SK-N-SH treated with all-trans-retinoic acid at 6 μM for 48 hours (cell line): ENCODE results near the gene COPS7A.

ENCODE experiments used
- ATAC-seq: fragments of 200-7000 bp; cut with Tn5 transposase; 3 replicates; pipeline ENCODE4 v1.9.1; 2020; ENCODE audit warnings: mild to moderate bottlenecking, moderate library complexity
- BACH2 ChIP-seq: fragments of 250-450 bp; sonication (Bioruptor Pico); IDR thresholded peaks from 2 replicates; pipeline ENCODE4 v1.9.0; 2021; ENCODE audit warnings: mild to moderate bottlenecking, borderline replicate concordance
- CSDC2 ChIP-seq: fragments of 250-450 bp; sonication (Bioruptor Pico); IDR thresholded peaks from 2 replicates; pipeline ENCODE4 v1.5.0; 2020; ENCODE audit warnings: mild to moderate bottlenecking, moderate library complexity
- GLIS3 ChIP-seq: fragments of 250-450 bp; sonication (Bioruptor Pico); IDR thresholded peaks from 2 replicates; pipeline ENCODE4 v1.5.0; 2020; ENCODE audit warnings: mild to moderate bottlenecking, moderate library complexity
- ISL1 ChIP-seq: fragments of 250-450 bp; sonication (Bioruptor Pico); IDR thresholded peaks from 2 replicates; pipeline ENCODE4 v2.1.2; 2022; ENCODE audit warnings: mild to moderate bottlenecking, moderate library complexity
- OSR1 ChIP-seq: fragments of 250-450 bp; sonication (Bioruptor Pico); IDR thresholded peaks from 2 replicates; pipeline ENCODE4 v1.8.0; 2022; ENCODE audit warnings: moderate library complexity, mild to moderate bottlenecking, inconsistent platforms
- PPARA ChIP-seq: fragments of 250-450 bp; sonication (Bioruptor Pico); IDR thresholded peaks from 2 replicates; pipeline ENCODE4 v1.5.0; 2020; ENCODE audit warnings: mild to moderate bottlenecking, borderline replicate concordance
- RARB ChIP-seq: fragments of 250-450 bp; sonication (Bioruptor Pico); IDR thresholded peaks from 2 replicates; pipeline ENCODE4 v1.8.0; 2021; ENCODE audit warnings: mild to moderate bottlenecking, moderate library complexity
- SNAI2 ChIP-seq: fragments of 250-450 bp; sonication (Bioruptor Pico); IDR thresholded peaks from 2 replicates; pipeline ENCODE4 v1.5.0; 2020; ENCODE audit warnings: mild to moderate bottlenecking, moderate library complexity
- TCF4 ChIP-seq: fragments of 250-450 bp; sonication (Bioruptor Pico); IDR thresholded peaks from 2 replicates; pipeline ENCODE4 v1.8.0; 2021; ENCODE audit warnings: mild to moderate bottlenecking, moderate library complexity, borderline replicate concordance
- TOX ChIP-seq: fragments of 250-450 bp; sonication (Bioruptor Pico); IDR thresholded peaks from 2 replicates; pipeline ENCODE4 v1.8.0; 2021; ENCODE audit warnings: mild to moderate bottlenecking, moderate library complexity, borderline replicate concordance
- ZC3H10 ChIP-seq: fragments of 250-450 bp; sonication (Bioruptor Pico); IDR thresholded peaks from 2 replicates; pipeline ENCODE4 v1.5.1; 2021; ENCODE audit warnings: mild to moderate bottlenecking, moderate library complexity
- ZFP30 ChIP-seq: fragments of 450-650 bp; formaldehyde crosslinking; IDR thresholded peaks from 2 replicates; pipeline ENCODE4 v1.5.0; 2022; ENCODE audit warnings: mild to moderate bottlenecking, moderate library complexity
- ZNF565 ChIP-seq: fragments of 450-650 bp; formaldehyde crosslinking; conservative IDR thresholded peaks from 2 replicates; pipeline ENCODE4 v1.5.0; 2020; ENCODE audit warnings: low read depth, mild to moderate bottlenecking, moderate library complexity
- ZNF70 ChIP-seq: fragments of 450-650 bp; formaldehyde crosslinking; IDR thresholded peaks from 2 replicates; pipeline ENCODE4 v1.5.0; 2020; ENCODE audit warnings: mild to moderate bottlenecking, moderate library complexity
- ZNF8 ChIP-seq: fragments of 450-650 bp; formaldehyde crosslinking; IDR thresholded peaks from 2 replicates; pipeline ENCODE4 v1.5.0; 2020; ENCODE audit warnings: mild to moderate bottlenecking, moderate library complexity
- TF ChIP-seq, protein P1 (sequence below): fragments of 250-450 bp; sonication (Bioruptor Pico); IDR thresholded peaks from 2 replicates; pipeline ENCODE4 v1.8.0; 2021; ENCODE audit warnings: low read depth, mild to moderate bottlenecking, moderate library complexity, borderline replicate concordance
- TF ChIP-seq, protein P2 (sequence below): fragments of 250-450 bp; sonication (Bioruptor Pico); IDR thresholded peaks from 2 replicates; pipeline ENCODE4 v1.5.1; 2020; ENCODE audit warnings: low read depth, mild to moderate bottlenecking, moderate library complexity
- TF ChIP-seq, protein P3 (sequence below): fragments of 250-450 bp; sonication (Bioruptor Pico); IDR thresholded peaks from 2 replicates; pipeline ENCODE4 v1.5.1; 2021; ENCODE audit warnings: mild to moderate bottlenecking, moderate library complexity
- TF ChIP-seq, protein P4 (sequence below): fragments of 250-450 bp; sonication (Bioruptor Pico); IDR thresholded peaks from 2 replicates; pipeline ENCODE4 v1.8.0; 2020; ENCODE audit warnings: mild to moderate bottlenecking, moderate library complexity, borderline replicate concordance
- TF ChIP-seq, protein P5 (sequence below): fragments of 250-450 bp; sonication (Bioruptor Pico); IDR thresholded peaks from 2 replicates; pipeline ENCODE4 v1.5.0; 2020; ENCODE audit warnings: mild to moderate bottlenecking, moderate library complexity

The COPS7A gene

DNA sequence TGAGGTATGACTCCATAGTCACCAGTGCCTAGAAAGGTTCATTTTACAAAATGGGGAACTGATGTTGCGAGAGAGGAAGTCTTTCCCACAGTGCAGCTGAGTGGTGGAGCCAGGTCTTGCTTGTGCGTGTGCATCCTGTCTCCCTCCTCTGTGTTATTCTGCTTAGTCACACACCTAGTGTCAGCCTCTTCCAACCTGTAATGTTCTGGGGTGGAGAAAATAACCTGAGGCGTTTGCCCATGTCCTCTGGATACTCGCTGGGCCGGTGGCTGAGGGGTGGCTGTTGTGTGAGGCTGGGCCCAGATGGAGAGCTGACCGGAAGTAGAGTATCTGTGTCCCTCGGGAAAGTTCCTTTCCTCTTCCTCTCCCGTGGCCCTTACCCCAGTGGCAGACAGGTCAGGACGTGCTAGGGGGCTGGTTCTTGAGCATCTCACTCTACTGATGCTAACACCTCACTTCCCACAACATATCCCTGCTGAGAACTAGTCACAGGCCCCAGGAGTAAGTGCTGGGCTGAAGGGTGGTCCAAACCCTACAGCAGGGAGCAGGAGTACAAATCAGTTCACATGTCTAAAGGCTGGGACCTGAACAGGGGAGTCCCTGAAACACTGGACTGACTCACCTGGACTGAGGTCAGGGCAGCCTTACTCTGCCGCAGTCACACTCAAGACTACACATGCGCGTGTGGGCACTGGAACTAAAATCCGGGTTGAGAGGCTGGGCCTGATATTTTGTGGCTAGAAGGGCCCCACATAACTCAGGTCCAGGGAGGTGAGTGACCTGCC lies 22.1 kb downstream of the COPS7A start:
- peak; percentile 11; the same call in 2 of the 3 replicates for ATAC-seq
- no peak for TF ChIP-seq ISL1 (CRISPR knock-in tag)
- TF ChIP-seq GLIS3 (CRISPR knock-in tag), result no peak
- TF ChIP-seq TCF4 (CRISPR knock-in tag), result no peak
- TF ChIP-seq, protein P1, sequence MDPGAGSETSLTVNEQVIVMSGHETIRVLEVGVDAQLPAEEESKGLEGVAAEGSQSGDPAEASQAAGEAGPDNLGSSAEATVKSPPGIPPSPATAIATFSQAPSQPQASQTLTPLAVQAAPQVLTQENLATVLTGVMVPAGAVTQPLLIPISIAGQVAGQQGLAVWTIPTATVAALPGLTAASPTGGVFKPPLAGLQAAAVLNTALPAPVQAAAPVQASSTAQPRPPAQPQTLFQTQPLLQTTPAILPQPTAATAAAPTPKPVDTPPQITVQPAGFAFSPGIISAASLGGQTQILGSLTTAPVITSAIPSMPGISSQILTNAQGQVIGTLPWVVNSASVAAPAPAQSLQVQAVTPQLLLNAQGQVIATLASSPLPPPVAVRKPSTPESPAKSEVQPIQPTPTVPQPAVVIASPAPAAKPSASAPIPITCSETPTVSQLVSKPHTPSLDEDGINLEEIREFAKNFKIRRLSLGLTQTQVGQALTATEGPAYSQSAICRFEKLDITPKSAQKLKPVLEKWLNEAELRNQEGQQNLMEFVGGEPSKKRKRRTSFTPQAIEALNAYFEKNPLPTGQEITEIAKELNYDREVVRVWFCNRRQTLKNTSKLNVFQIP (CRISPR knock-in tag), result no peak
- no peak for TF ChIP-seq ZNF70 (CRISPR knock-in tag)
- TF ChIP-seq PPARA (CRISPR knock-in tag), result no peak
- no peak for TF ChIP-seq TOX (CRISPR knock-in tag)
- TF ChIP-seq OSR1 (CRISPR knock-in tag), result no peak
- TF ChIP-seq, protein P2, sequence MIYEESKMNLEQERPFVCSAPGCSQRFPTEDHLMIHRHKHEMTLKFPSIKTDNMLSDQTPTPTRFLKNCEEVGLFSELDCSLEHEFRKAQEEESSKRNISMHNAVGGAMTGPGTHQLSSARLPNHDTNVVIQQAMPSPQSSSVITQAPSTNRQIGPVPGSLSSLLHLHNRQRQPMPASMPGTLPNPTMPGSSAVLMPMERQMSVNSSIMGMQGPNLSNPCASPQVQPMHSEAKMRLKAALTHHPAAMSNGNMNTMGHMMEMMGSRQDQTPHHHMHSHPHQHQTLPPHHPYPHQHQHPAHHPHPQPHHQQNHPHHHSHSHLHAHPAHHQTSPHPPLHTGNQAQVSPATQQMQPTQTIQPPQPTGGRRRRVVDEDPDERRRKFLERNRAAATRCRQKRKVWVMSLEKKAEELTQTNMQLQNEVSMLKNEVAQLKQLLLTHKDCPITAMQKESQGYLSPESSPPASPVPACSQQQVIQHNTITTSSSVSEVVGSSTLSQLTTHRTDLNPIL (CRISPR knock-in tag), result no peak
- TF ChIP-seq ZNF8, result no peak
- TF ChIP-seq ZFP30, result no peak
- no peak for TF ChIP-seq ZC3H10
- no peak for TF ChIP-seq SNAI2
- no peak for TF ChIP-seq CSDC2
- TF ChIP-seq, protein P3, sequence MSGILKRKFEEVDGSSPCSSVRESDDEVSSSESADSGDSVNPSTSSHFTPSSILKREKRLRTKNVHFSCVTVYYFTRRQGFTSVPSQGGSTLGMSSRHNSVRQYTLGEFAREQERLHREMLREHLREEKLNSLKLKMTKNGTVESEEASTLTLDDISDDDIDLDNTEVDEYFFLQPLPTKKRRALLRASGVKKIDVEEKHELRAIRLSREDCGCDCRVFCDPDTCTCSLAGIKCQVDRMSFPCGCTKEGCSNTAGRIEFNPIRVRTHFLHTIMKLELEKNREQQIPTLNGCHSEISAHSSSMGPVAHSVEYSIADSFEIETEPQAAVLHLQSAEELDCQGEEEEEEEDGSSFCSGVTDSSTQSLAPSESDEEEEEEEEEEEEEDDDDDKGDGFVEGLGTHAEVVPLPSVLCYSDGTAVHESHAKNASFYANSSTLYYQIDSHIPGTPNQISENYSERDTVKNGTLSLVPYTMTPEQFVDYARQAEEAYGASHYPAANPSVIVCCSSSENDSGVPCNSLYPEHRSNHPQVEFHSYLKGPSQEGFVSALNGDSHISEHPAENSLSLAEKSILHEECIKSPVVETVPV (CRISPR knock-in tag), result no peak
- TF ChIP-seq, protein P4, sequence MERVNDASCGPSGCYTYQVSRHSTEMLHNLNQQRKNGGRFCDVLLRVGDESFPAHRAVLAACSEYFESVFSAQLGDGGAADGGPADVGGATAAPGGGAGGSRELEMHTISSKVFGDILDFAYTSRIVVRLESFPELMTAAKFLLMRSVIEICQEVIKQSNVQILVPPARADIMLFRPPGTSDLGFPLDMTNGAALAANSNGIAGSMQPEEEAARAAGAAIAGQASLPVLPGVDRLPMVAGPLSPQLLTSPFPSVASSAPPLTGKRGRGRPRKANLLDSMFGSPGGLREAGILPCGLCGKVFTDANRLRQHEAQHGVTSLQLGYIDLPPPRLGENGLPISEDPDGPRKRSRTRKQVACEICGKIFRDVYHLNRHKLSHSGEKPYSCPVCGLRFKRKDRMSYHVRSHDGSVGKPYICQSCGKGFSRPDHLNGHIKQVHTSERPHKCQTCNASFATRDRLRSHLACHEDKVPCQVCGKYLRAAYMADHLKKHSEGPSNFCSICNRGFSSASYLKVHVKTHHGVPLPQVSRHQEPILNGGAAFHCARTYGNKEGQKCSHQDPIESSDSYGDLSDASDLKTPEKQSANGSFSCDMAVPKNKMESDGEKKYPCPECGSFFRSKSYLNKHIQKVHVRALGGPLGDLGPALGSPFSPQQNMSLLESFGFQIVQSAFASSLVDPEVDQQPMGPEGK, result no peak
- no peak for TF ChIP-seq ZNF565 (CRISPR knock-in tag)
- no peak for TF ChIP-seq BACH2 (CRISPR knock-in tag)
- no peak for TF ChIP-seq RARB (CRISPR knock-in tag)
- TF ChIP-seq, protein P5, sequence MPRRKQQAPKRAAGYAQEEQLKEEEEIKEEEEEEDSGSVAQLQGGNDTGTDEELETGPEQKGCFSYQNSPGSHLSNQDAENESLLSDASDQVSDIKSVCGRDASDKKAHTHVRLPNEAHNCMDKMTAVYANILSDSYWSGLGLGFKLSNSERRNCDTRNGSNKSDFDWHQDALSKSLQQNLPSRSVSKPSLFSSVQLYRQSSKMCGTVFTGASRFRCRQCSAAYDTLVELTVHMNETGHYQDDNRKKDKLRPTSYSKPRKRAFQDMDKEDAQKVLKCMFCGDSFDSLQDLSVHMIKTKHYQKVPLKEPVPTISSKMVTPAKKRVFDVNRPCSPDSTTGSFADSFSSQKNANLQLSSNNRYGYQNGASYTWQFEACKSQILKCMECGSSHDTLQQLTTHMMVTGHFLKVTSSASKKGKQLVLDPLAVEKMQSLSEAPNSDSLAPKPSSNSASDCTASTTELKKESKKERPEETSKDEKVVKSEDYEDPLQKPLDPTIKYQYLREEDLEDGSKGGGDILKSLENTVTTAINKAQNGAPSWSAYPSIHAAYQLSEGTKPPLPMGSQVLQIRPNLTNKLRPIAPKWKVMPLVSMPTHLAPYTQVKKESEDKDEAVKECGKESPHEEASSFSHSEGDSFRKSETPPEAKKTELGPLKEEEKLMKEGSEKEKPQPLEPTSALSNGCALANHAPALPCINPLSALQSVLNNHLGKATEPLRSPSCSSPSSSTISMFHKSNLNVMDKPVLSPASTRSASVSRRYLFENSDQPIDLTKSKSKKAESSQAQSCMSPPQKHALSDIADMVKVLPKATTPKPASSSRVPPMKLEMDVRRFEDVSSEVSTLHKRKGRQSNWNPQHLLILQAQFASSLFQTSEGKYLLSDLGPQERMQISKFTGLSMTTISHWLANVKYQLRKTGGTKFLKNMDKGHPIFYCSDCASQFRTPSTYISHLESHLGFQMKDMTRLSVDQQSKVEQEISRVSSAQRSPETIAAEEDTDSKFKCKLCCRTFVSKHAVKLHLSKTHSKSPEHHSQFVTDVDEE (CRISPR knock-in tag), result no peak

DNA sequence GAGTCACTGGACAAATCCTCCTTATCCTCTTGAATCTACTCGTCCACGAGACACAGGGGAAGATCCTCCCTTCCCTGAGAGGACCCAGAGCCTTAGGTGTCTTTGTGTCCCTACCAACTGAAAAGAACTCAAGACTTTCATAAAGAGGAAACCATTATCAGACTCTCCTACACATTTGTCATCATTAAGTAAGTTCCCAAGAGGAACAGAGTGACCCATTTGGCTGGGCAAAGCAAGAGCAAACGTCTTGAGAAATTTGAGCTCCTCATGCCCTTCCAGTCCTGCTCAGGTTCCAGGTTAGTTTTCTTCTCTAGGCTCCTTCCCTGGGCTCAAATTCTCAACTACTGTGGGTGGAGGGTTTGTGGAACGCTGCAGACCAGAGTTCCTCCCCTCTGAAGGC lies 23.4 kb downstream of the COPS7A start:
- ATAC-seq, result no peak
- TF ChIP-seq, protein P2 (CRISPR knock-in tag), result no peak
- TF ChIP-seq, protein P4, result no peak
- no peak for TF ChIP-seq ZFP30
- TF ChIP-seq GLIS3 (CRISPR knock-in tag), result no peak
- no peak for TF ChIP-seq ZNF565 (CRISPR knock-in tag)
- TF ChIP-seq, all 23 proteins: peak for 0
